HepG2 (cell line): ENCODE data around the gene NDOR1. TPM values are rescaled to one million over a fixed set of nuclear protein-coding genes. Genes with fewer than 3 reads are reported as not detected.
A peak's percentile ranks its signal among the peaks of the same experiment; 100 is the strongest.

Experiments used
- ARID2 ChIP-seq: sonication (generic); formaldehyde crosslinking; IDR thresholded peaks from 2 replicates; pipeline ENCODE4 v1.8.1; 2022; ENCODE audit warnings: mild to moderate bottlenecking, missing genetic modification reagents, borderline replicate concordance
- ARID3A ChIP-seq: IDR thresholded peaks from 2 replicates; pipeline ENCODE4 v1.6.1; 2012; ENCODE audit warnings: low read depth, low read length, improper control_type of control experiment
- GABPA ChIP-seq, 2 experiments: IDR thresholded peaks; 2 replicates each; pipeline ENCODE4 v1.6.1; 2011 to 2016; ENCODE audit warnings: low read depth in 2 of 2, low read length in 1 of 2, missing biosample characterization in 1 of 2, missing genetic modification characterization in 1 of 2
- MYC ChIP-seq: sonication (generic); formaldehyde crosslinking; IDR thresholded peaks from 2 replicates; pipeline ENCODE4 v1.9.0; 2021; ENCODE audit warnings: missing genetic modification reagents, borderline replicate concordance
- PAXIP1 ChIP-seq: sonication (generic); formaldehyde crosslinking; conservative IDR thresholded peaks from 2 replicates; pipeline ENCODE4 v1.4.0; 2020; ENCODE audit warnings: mild to moderate bottlenecking, missing genetic modification reagents, moderate library complexity
- RFX1 ChIP-seq: fragments of 450-650 bp; IDR thresholded peaks from 2 replicates; pipeline ENCODE4 v1.6.1; 2017
- TSC22D2 ChIP-seq: sonication (generic); formaldehyde crosslinking; IDR thresholded peaks from 2 replicates; pipeline ENCODE4 v1.5.1; 2020; ENCODE audit warnings: missing genetic modification reagents, mild to moderate bottlenecking, borderline replicate concordance
- USF2 ChIP-seq, 2 experiments: sonication (generic) in 1 of 2; formaldehyde crosslinking in 1 of 2; IDR thresholded peaks; 2 replicates each; pipeline versions ENCODE4 v1.5.1 to v1.6.1; 2011 to 2020; ENCODE audit warnings: borderline replicate concordance in 1 of 2, low read depth in 1 of 2, low read length in 1 of 2, mild to moderate bottlenecking in 1 of 2, missing genetic modification reagents in 1 of 2, moderate library complexity in 1 of 2
- ZHX2 ChIP-seq, 2 experiments: sonication (generic) in 1 of 2; formaldehyde crosslinking in 1 of 2; IDR thresholded peaks; 2 replicates each; pipeline versions ENCODE4 v1.6.1 to v1.9.0; 2014 to 2022; ENCODE audit warnings: antibody characterized with exemption in 1 of 2, borderline replicate concordance in 1 of 2, inconsistent platforms in 1 of 2, low read depth in 1 of 2, missing genetic modification reagents in 1 of 2
- ZNF33A ChIP-seq: sonication (generic); formaldehyde crosslinking; IDR thresholded peaks from 2 replicates; pipeline ENCODE4 v1.5.1; 2020; ENCODE audit warnings: missing genetic modification reagents, mild to moderate bottlenecking, moderate library complexity, borderline replicate concordance
- ZNF549 ChIP-seq: sonication (generic); formaldehyde crosslinking; IDR thresholded peaks from 2 replicates; pipeline ENCODE4 v1.5.0; 2020; ENCODE audit warnings: missing genetic modification reagents
- ZNF557 ChIP-seq: sonication (generic); formaldehyde crosslinking; IDR thresholded peaks from 2 replicates; pipeline ENCODE4 v1.4.0; 2020; ENCODE audit warnings: missing genetic modification reagents
- ZNF558 ChIP-seq: sonication (generic); formaldehyde crosslinking; IDR thresholded peaks from 2 replicates; pipeline ENCODE4 v1.9.0; 2022; ENCODE audit warnings: mild to moderate bottlenecking, missing genetic modification reagents, borderline replicate concordance
- ZNF83 ChIP-seq: sonication (generic); formaldehyde crosslinking; IDR thresholded peaks from 2 replicates; pipeline ENCODE4 v1.4.0; 2020; ENCODE audit warnings: missing genetic modification reagents, mild to moderate bottlenecking, borderline replicate concordance
- polyA plus RNA-seq, 8 experiments: library from polyadenylated mRNA; depleted of rRNA in 3 of 8; stranded (reverse) in 7 of 8; unstranded in 1 of 8; fragments of >200 nt; fragmentation: Illumina TruSeq in 4 of 8; extraction: Trizol in 4 of 8; gene quantifications; 2 replicates each; pipeline versions ENCODE4 v1.2.1 to v1.2.3, GENCODE V29; 2011 to 2016; ENCODE audit warnings: low read depth in 4 of 8, missing spikeins in 1 of 8, mixed read lengths in 1 of 8; ENCODE audit not compliant: insufficient read depth in 1 of 8
- total RNA-seq, 5 experiments: library from RNA; depleted of rRNA; stranded (reverse); fragments of >200 nt; fragmentation: Illumina TruSeq; extraction: Trizol; gene quantifications; 2 replicates each; pipeline ENCODE4 v1.2.3, GENCODE V29; 2016; ENCODE audit warnings: low read depth in 1 of 5

Gene NDOR1
- total and polyA plus RNA-seq, 2 of the 13 experiments (the other 11 are each of a cell fraction or from before 2014, with no cell fraction given): 3.6 to 8.7 TPM

- TF ChIP-seq ARID3A (no peak), ZNF83 (CRISPR knock-in tag) (no peak; the same call in 1 of the 2 replicates), TSC22D2 (CRISPR knock-in tag) (no peak), ZNF558 (CRISPR knock-in tag) (no peak), PAXIP1 (CRISPR knock-in tag) (peak; percentile 58; the same call in 1 of the 2 replicates), ZHX2 (IDR thresholded peaks at IDR 0.05; ENCODE audit: low read depth) (no peak), ZHX2 (CRISPR knock-in tag; IDR thresholded peaks at IDR 0.05; ENCODE audit: borderline replicate concordance) (no peak), GABPA (IDR thresholded peaks at IDR 0.05; ENCODE audit: low read depth, low read length) (no peak), GABPA (CRISPR knock-in tag; IDR thresholded peaks at IDR 0.05; ENCODE audit: low read depth) (no peak), ARID2 (CRISPR knock-in tag) (no peak), MYC (CRISPR knock-in tag) (peak; percentile 68; the same call in 1 of the 2 replicates), ZNF557 (no peak), ZNF549 (CRISPR knock-in tag) (no peak), RFX1 (no peak), ZNF33A (no peak), USF2 (IDR thresholded peaks at IDR 0.05; ENCODE audit: low read depth, low read length) (no peak), USF2 (CRISPR knock-in tag; IDR thresholded peaks at IDR 0.05; ENCODE audit: borderline replicate concordance) (no peak)
These were observed 13.3 kb downstream of the NDOR1 start (continued) for GRCh38 chr9:137218754-137219271.
